Putamen (tissue), 1 donor: ENCODE measurements around the gene CCDC172.
"Not testable (repeated sequence)": the region's sequence is repeated elsewhere in the genome, so short reads cannot be mapped to it uniquely, and the experiment has no call there.

Source experiments
- DNase-seq: peaks from one replicate; pipeline ENCODE4 v3.0.0-alpha.2; 2016; ENCODE audit warnings: low spot score

CCDC172 gene

GRCh38 chr10:116336866-116337265 lies 12.6 kb downstream of the CCDC172 start:
- no peak for DNase-seq

- DNase-seq: no peak
Observed at GRCh38 chr10:116352125-116352524, 27.9 kb downstream of the CCDC172 start.

GRCh38 chr10:116353817-116354216 lies 29.6 kb downstream of the CCDC172 start:
- DNase-seq: no peak

GRCh38 chr10:116355341-116355740 lies 31.1 kb downstream of the CCDC172 start:
- no peak for DNase-seq

GRCh38 chr10:116356833-116357232 lies 32.6 kb downstream of the CCDC172 start:
- DNase-seq: no peak

- DNase-seq: no peak
Observed at GRCh38 chr10:116364868-116365267, 40.6 kb downstream of the CCDC172 start.

GRCh38 chr10:116371737-116372136 lies 47.5 kb downstream of the CCDC172 start:
- no peak for DNase-seq

- DNase-seq: no peak
Observed at GRCh38 chr10:116382290-116382689, 58.0 kb downstream of the CCDC172 start.

GRCh38 chr10:116385311-116385710 lies 61.1 kb downstream of the CCDC172 start:
- no peak for DNase-seq

GRCh38 chr10:116385994-116386809 lies 62.0 kb downstream of the CCDC172 start:
- DNase-seq: peak; percentile 8

GRCh38 chr10:116393246-116393831 lies 69.1 kb downstream of the CCDC172 start:
- not testable (repeated sequence) for DNase-seq

- DNase-seq: no peak
Observed at GRCh38 chr10:116395223-116395985, 71.2 kb downstream of the CCDC172 start.

GRCh38 chr10:116398224-116398623 lies 74.0 kb downstream of the CCDC172 start:
- DNase-seq: no peak

GRCh38 chr10:116402858-116403257 lies 78.6 kb downstream of the CCDC172 start:
- DNase-seq: no peak

GRCh38 chr10:116403740-116404250 lies 79.5 kb downstream of the CCDC172 start:
- no peak for DNase-seq

- no peak for DNase-seq
Observed at GRCh38 chr10:116408719-116409118, 84.5 kb downstream of the CCDC172 start.

- DNase-seq: no peak
Observed at GRCh38 chr10:116410351-116410750, 86.1 kb downstream of the CCDC172 start.

- DNase-seq: no peak
Observed at GRCh38 chr10:116417821-116418220, 93.6 kb downstream of the CCDC172 start.

GRCh38 chr10:116418389-116418788 lies 94.1 kb downstream of the CCDC172 start:
- DNase-seq: no peak

GRCh38 chr10:116421815-116422214 lies 97.6 kb downstream of the CCDC172 start:
- DNase-seq: no peak

- DNase-seq: no peak
Observed at GRCh38 chr10:116427671-116428070, 103.4 kb downstream of the CCDC172 start, which contains the start of gene PNLIPRP3. Gene PNLIPRP3 (plus strand): TSS chr10:116427847. CDS start chr10:116428013, 166 bp downstream.

GRCh38 chr10:116429288-116429977 lies 105.2 kb downstream of the CCDC172 start:
- no peak for DNase-seq
